ENCODE data around the gene CACNG6.

DNA sequence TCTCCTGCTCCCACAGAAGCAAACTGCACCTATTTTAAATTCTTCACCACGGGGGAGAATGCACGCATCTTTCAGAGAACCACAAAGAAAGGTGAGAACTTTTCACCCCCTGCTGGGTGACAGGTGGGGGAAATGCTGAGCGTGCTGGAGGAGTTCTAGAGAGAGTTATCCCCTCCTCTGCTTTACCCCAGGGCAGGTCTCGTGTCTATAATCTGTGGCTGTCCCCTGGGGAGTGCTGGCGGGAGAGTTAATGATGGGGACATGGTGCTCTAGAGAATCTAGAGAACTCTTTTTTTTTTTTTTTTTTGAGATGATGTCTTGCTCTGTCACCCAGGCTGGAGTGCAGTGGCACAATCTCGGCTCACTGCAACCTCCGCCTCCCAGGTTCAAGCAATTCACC, 6.8 kb downstream of the CACNG6 start:
- TF ChIP-seq POLR2A (IDR thresholded peaks at IDR 0.05) (no peak), EP300 (IDR thresholded peaks at IDR 0.05) (no peak)
- TF ChIP-seq, protein P1, sequence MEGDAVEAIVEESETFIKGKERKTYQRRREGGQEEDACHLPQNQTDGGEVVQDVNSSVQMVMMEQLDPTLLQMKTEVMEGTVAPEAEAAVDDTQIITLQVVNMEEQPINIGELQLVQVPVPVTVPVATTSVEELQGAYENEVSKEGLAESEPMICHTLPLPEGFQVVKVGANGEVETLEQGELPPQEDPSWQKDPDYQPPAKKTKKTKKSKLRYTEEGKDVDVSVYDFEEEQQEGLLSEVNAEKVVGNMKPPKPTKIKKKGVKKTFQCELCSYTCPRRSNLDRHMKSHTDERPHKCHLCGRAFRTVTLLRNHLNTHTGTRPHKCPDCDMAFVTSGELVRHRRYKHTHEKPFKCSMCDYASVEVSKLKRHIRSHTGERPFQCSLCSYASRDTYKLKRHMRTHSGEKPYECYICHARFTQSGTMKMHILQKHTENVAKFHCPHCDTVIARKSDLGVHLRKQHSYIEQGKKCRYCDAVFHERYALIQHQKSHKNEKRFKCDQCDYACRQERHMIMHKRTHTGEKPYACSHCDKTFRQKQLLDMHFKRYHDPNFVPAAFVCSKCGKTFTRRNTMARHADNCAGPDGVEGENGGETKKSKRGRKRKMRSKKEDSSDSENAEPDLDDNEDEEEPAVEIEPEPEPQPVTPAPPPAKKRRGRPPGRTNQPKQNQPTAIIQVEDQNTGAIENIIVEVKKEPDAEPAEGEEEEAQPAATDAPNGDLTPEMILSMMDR (IDR thresholded peaks at IDR 0.05) = no peak

Data from upper lobe of left lung (tissue), 4 donors.